Right kidney (tissue), 1 donor: ENCODE results near the gene MS4A18.

ENCODE experiments used
- DNase-seq: peaks from one replicate; pipeline ENCODE4 v3.0.0-alpha.2; 2016

The MS4A18 gene

GRCh38 chr11:60767388-60767811 is 42.9 kb downstream of the MS4A18 start:
- DNase-seq: no peak

- DNase-seq: no peak
Observed at GRCh38 chr11:60768202-60768601, 43.7 kb downstream of the MS4A18 start.

- no peak for DNase-seq
Observed at GRCh38 chr11:60769273-60769672, 44.8 kb downstream of the MS4A18 start.

GRCh38 chr11:60769811-60770210 is 45.3 kb downstream of the MS4A18 start:
- no peak for DNase-seq

- DNase-seq: no peak
Observed at GRCh38 chr11:60771146-60771545, 46.6 kb downstream of the MS4A18 start.

- no peak for DNase-seq
Observed at GRCh38 chr11:60771879-60772525, 47.5 kb downstream of the MS4A18 start.

GRCh38 chr11:60772666-60773065 is 48.1 kb downstream of the MS4A18 start:
- no peak for DNase-seq

- no peak for DNase-seq
Observed at GRCh38 chr11:60774726-60775125, 50.2 kb downstream of the MS4A18 start.

- DNase-seq: peak; percentile 56
Observed at GRCh38 chr11:60775420-60775961, 51.0 kb downstream of the MS4A18 start.

GRCh38 chr11:60776167-60776566 is 51.6 kb downstream of the MS4A18 start:
- no peak for DNase-seq

- no peak for DNase-seq
Observed at GRCh38 chr11:60777106-60777505, 52.6 kb downstream of the MS4A18 start.

GRCh38 chr11:60777572-60777971 is 53.1 kb downstream of the MS4A18 start:
- no peak for DNase-seq

GRCh38 chr11:60780065-60780464 is 55.5 kb downstream of the MS4A18 start:
- DNase-seq: no peak

GRCh38 chr11:60780774-60781173 is 56.3 kb downstream of the MS4A18 start:
- DNase-seq: no peak

GRCh38 chr11:60781286-60781980 is 56.9 kb downstream of the MS4A18 start:
- DNase-seq: no peak

- no peak for DNase-seq
Observed at GRCh38 chr11:60781981-60782316, 57.4 kb downstream of the MS4A18 start.

GRCh38 chr11:60782393-60783140 is 58.0 kb downstream of the MS4A18 start:
- no peak for DNase-seq

- no peak for DNase-seq
Observed at GRCh38 chr11:60783141-60783484, 58.6 kb downstream of the MS4A18 start.

- DNase-seq: no peak
Observed at GRCh38 chr11:60783911-60784310, 59.4 kb downstream of the MS4A18 start.

GRCh38 chr11:60785136-60785535 is 60.6 kb downstream of the MS4A18 start, which contains the start of gene MS4A10:
TSS of gene MS4A10 (plus strand) at chr11:60785333. CDS start at chr11:60790336, 5,003 bp downstream.
- DNase-seq: no peak

- no peak for DNase-seq
Observed at GRCh38 chr11:60785806-60786361, 61.4 kb downstream of the MS4A18 start.

GRCh38 chr11:60786811-60787567 is 62.5 kb downstream of the MS4A18 start:
- DNase-seq: no peak
